SIG-M5 treated with dmso at 0.1 percent for 504 hours (cell line): ENCODE data around the gene ZFP57.

Experiments
- DNase-seq: peaks from one replicate; lab custom pipeline; 2025; ENCODE audit not compliant: unreplicated experiment; lab: John Stamatoyannopoulos, UW

Gene ZFP57

DNA sequence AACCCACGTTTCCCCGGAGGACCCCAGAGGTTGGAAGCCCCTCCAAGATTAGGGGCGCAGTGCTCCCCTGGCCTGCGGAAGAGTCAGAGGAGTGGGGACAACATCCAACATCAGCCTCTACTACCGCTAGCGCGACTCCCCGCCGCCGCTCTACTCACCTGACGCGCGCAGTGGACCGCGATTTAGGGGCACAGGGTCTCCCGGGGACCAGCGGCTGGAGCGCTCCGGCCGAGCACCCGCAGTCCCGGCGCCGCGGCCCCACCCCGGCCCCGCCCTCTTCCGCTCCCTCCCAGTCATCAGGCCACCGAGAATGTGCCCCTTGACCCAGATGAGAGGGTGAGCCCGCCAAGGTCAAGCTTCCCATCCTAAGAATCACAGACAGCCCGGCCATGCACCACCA, at the start of gene ZFP57:
ZFP57 (minus strand) TSS at position 249 of the 400 bp plus-strand sequence. CDS start 4,149 bp downstream, outside the sequence.
- DNase-seq: no peak

DNA sequence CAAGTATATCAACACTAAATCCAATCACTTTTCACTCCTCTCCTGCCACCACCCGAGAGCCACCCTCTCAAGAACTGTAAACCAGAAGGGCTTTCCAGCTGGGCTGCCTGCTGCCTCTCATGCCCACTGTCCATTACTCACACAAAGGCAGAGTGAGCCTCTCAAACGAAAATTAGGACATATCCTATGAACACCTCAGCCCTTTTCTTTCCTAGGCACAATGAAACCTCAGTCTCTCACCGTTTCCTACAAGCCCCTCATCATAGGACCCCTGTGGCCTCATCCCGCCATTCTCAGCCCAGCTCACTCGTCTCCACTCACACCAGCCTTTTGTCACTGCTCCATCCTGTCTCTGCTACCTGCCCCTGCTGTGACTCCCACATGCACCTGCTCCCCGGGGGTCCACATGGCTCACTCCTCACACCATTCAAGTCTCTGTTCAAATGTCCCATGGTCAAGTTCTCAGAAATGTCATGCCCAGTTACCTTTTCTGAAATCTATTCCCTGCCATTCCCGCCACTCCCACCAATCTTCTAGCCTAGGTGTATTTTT, 49.7 kb upstream of the ZFP57 start:
- DNase-seq: no peak

GRCh38 chr6:29729774-29730328, 48.9 kb upstream of the ZFP57 start:
- DNase-seq: no peak

DNA sequence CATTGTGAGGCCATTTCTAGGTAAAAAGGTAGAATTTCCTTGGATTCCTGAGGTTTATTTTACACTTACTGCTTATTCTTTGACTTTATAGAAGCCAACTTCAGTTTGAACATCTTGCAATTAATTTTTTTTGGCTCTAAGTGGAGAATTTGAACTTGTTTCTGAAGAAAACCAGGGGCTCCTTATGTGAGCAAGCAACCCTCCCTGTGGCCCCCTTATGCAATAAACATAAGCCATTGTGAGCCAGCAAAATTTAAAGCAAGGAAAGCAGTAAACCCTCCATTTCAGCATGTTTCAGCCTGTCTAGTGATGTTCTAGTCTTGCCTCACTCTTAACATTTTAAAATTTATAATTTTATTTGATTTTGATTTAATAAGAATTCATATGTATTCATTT, 47.9 kb upstream of the ZFP57 start:
- no peak for DNase-seq

GRCh38 chr6:29728173-29728874, 47.4 kb upstream of the ZFP57 start:
- no peak for DNase-seq

- DNase-seq: no peak
Measured at GRCh38 chr6:29727637-29728036, 46.7 kb upstream of the ZFP57 start.

- DNase-seq: no peak
Measured at GRCh38 chr6:29726571-29727194, 45.7 kb upstream of the ZFP57 start.

- DNase-seq: no peak
Measured at GRCh38 chr6:29726001-29726400, 45.0 kb upstream of the ZFP57 start.

- DNase-seq: no peak
Measured at GRCh38 chr6:29724937-29725869, 44.3 kb upstream of the ZFP57 start.

- DNase-seq: no peak
Measured at GRCh38 chr6:29723666-29724588, 43.0 kb upstream of the ZFP57 start.

GRCh38 chr6:29723262-29723665, 42.3 kb upstream of the ZFP57 start, which contains the start of gene HLA-F:
TSS of gene HLA-F (plus strand) at chr6:29723434. CDS start at chr6:29723464, 30 bp downstream.
- peak; percentile 48 for DNase-seq

DNA sequence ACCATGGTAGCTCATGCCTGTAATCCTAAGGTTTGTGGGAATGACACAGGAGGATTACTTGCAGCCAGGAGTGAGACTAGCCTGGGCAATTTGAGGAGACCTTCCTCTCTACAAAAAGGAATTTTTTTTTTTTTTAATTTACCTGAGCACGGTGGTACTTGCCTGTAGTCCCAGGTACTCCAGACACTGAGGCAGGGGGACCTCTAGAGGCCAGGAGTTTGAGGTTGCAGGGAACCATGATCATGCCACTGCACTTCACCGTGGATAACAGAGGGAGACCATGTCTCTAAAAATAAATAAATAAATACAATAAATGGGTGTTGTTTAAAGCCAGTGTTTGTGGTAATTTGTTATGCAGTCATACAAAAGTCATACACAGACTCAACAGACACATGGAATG, 39.9 kb upstream of the ZFP57 start:
- no peak for DNase-seq

GRCh38 chr6:29710281-29710941, 29.5 kb upstream of the ZFP57 start:
- DNase-seq: no peak

- DNase-seq: no peak
Measured at GRCh38 chr6:29709188-29709587, 28.2 kb upstream of the ZFP57 start.

GRCh38 chr6:29708432-29709179, 27.7 kb upstream of the ZFP57 start:
- no peak for DNase-seq

DNA sequence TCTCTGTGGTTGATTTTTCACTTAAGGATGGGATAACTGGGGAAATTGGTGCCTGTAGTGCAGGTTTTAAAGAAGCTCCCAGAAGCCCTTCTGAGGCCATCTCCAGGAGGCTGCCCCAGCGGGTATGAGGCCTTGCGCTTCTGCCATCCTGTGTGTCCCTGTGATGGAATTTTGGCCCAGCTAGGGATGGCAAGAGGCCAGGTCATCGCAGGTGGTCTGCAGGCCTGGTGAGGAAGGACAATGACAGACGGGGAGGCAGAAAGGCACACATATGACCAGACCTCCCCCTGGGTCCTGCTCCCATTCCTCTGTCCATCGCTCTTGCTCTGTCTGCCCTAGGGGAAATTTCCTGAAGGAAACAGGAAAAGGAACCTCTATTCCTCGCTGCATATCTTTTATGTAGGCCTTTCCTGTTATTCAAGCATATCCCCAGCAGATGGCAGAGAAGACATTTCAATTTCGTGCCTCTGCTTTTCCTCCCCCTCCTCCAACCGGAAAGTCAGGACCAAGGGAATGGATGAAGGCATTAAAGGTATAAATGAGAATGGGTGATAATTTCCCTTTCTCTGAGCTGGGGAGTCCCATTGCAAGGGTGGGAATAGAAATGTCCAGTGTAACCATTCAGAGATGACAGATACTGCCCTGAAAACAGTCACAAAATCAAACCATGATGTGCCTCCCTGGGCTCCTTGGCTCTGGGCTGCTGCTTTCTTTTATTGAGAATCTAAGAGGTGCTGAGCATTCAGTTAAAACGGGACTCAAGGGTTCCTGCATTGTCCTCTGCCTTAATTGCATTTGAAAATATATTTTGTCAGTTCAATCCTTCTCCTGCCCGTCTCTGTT, 24.7 kb upstream of the ZFP57 start:
- DNase-seq: peak; percentile 8

DNA sequence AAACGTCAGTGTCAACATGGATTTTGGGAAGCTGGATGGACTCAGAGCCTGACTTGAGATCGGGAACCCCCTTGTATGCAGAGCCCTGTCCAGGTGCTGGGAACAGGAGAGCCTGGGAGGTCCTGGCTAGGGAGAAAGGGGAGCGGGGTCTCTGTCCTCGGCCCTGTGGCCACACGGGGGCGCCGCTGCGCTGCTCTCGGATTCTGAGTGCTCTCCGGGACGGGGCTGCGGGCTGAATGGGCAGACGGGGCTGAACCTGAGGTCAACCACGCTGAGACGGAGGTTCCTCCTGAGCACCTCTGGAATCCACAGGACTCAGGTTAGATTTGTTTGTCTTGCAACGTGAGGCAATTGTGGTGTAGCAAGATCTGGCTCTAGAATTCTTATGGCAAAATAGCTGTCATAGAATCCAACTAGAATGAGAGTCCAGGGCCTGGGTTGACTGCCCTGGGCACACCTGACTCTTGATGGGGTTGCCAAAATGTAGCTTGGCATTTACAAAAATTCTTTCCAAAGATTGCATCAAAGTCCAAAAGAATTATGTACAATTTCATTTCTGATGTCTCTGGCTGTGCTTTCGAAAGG, 21.7 kb upstream of the ZFP57 start:
- DNase-seq: no peak
